GM06990 (cell line): ENCODE data around the gene ZNF565.

ENCODE experiments used
- DNase-seq: peaks from one replicate; pipeline ENCODE4 v3.0.0-alpha.2; 2011; ENCODE audit not compliant: insufficient read length; ENCODE audit errors: extremely low read depth
- H3K27me3 ChIP-seq: replicated peaks from 2 replicates; pipeline ENCODE4 v1.6.0; 2011; ENCODE audit warnings: low read length; ENCODE audit not compliant: control insufficient read depth, insufficient read depth
- H3K36me3 ChIP-seq: 2 replicates; pipeline ENCODE4 v1.5.1; 2011; ENCODE audit warnings: low read length; ENCODE audit not compliant: control insufficient read depth, insufficient read depth
- H3K4me3 ChIP-seq: replicated peaks from 2 replicates; pipeline ENCODE4 v1.5.1; 2011; ENCODE audit warnings: low read depth, mild to moderate bottlenecking, control low read depth, low read length
- TF ChIP-seq, protein P1 (sequence below): IDR thresholded peaks from 2 replicates; pipeline ENCODE4 v1.5.1; 2011; ENCODE audit warnings: low read length, control low read depth, mild to moderate bottlenecking, inconsistent platforms; ENCODE audit not compliant: insufficient read depth, poor library complexity, severe bottlenecking

The ZNF565 gene

DNA sequence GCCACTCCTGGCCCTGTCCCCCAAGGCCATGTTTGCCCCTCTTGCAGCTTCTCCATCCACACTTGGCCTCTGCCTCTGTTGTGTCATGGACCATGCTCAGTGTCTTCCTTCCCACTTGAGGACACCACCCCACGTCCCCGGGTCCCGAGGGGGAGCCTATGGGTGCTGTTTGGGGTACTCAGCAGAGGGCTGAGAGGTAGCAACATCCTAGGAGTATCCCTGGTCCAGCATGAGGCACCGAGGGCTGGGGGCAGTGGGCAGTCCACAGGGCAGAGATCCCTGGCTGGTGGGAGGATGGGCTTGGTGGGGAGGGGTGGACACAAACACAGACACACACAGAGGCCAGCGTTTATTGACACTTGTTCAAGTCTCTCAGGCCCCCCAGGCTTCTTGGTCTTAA lies 63.9 kb downstream of the ZNF565 start:
- DNase-seq, result no peak
- H3K4me3 ChIP-seq, result no peak overlapping the region
- TF ChIP-seq, protein P1, sequence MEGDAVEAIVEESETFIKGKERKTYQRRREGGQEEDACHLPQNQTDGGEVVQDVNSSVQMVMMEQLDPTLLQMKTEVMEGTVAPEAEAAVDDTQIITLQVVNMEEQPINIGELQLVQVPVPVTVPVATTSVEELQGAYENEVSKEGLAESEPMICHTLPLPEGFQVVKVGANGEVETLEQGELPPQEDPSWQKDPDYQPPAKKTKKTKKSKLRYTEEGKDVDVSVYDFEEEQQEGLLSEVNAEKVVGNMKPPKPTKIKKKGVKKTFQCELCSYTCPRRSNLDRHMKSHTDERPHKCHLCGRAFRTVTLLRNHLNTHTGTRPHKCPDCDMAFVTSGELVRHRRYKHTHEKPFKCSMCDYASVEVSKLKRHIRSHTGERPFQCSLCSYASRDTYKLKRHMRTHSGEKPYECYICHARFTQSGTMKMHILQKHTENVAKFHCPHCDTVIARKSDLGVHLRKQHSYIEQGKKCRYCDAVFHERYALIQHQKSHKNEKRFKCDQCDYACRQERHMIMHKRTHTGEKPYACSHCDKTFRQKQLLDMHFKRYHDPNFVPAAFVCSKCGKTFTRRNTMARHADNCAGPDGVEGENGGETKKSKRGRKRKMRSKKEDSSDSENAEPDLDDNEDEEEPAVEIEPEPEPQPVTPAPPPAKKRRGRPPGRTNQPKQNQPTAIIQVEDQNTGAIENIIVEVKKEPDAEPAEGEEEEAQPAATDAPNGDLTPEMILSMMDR, result no peak
- peaks cover 36% of the 10 kb centered on the region for H3K36me3 ChIP-seq
- no peaks in the 10 kb centered on the region for H3K27me3 ChIP-seq

DNA sequence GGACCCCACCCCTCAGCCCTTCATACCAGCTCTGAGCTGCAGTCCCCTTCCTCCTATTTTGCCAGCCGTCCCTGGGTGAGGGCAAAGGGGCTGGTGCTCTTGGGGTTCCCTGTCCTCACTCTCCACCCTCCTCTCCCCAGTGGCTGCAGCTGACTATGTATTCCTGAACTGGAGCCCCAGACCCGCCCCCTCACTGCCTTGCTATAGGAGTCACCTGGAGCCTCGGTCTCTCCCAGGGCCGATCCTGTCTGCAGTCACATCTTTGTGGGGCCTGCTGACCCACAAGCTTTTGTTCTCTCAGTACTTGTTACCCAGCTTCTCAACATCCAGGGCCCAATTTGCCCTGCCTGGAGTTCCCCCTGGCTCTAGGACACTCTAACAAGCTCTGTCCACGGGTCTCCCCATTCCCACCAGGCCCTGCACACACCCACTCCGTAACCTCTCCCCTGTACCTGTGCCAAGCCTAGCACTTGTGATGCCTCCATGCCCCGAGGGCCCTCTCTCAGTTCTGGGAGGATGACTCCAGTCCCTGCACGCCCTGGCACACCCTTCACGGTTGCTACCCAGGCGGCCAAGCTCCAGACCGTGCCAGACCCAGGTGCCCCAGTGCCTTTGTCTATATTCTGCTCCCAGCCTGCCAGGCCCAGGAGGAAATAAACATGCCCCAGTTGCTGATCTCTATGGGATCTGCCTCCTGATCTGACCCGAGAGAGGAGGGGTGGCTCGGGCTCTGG lies 64.6 kb downstream of the ZNF565 start:
- Histone ChIP-seq H3K27me3 (no peaks in the 10 kb centered on the region), H3K36me3 (peaks cover 37% of the 10 kb centered on the region), H3K4me3 (no peak overlapping the region)
- no peak for DNase-seq
- TF ChIP-seq, protein P1, result no peak

DNA sequence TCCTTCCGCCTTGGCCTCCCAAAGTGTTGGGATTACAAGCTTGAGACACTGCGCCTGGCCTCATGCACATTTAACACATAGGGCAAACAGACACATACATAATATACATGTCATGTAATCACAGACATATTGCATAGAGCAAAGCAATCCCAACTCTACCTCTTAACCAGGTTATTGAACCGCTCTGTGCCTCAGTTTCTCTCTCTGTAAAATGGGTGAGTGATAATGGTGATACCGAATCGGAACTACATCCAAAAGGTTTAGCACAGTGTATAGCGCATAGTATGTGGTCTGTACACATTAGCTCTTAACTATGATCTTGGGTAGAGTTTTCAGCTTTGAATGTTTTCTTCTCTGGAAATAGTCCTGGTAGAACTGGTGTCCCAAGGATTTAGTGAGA lies 69.8 kb downstream of the ZNF565 start:
- H3K27me3 ChIP-seq, result no peaks in the 10 kb centered on the region
- no peak overlapping the region for H3K4me3 ChIP-seq
- TF ChIP-seq, protein P1, result no peak
- no peak for DNase-seq
- peaks cover 34% of the 10 kb centered on the region for H3K36me3 ChIP-seq

DNA sequence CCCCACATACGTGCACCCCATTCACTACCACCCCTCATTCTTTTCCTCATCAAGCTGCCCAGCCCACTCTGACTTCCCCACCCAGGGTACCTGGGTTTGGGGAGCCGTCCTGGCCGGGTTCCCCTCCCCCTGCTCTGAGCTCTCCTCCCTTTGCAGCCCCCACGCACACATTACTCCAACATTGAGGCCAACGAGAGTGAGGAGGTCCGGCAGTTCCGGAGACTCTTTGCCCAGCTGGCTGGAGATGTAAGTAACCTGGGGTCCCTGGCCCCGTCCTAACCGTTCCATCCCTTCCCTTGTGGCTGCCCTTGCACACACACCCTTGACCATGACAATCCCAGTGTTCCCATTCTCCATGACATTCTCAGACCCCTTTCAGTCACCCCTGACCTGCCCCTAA lies 72.0 kb downstream of the ZNF565 start:
- no peaks in the 10 kb centered on the region for H3K27me3 ChIP-seq
- no peak for DNase-seq
- TF ChIP-seq, protein P1, result no peak
- H3K4me3 ChIP-seq, result no peak overlapping the region
- peaks cover 30% of the 10 kb centered on the region for H3K36me3 ChIP-seq

DNA sequence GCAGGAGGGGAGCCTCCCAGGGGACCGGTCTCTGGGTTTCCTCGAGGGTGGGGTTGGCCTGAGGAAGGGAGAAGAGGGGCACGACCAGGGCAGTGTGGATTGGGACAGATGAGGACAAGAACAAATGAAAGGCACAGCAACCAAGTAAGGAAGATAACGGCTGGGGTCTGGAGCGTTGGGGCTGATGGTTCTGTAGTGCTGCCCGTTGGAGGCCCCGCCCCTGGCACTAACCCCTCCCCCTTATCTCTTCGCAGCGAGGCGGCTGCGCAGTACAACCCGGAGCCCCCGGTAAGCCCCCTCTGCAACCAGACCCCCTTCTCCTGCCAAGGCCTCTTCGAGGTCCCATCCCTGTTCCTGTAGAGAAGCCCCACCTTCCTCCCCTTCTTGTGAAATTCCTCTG lies 72.4 kb downstream of the ZNF565 start:
- DNase-seq, result no peak
- Histone ChIP-seq H3K27me3 (no peaks in the 10 kb centered on the region), H3K4me3 (no peak overlapping the region), H3K36me3 (peaks cover 27% of the 10 kb centered on the region)
- TF ChIP-seq, protein P1, result no peak
